Gastrocnemius medialis (tissue), 4 donors: ENCODE results near the gene RXRA. TPM values are rescaled to one million over a fixed set of nuclear protein-coding genes. Genes with fewer than 3 reads are reported as not detected.

Experiments used
- ATAC-seq, 2 donors: fragments of 150-250 bp; one replicate each; pipeline ENCODE4 v1.9.1; 2016
- DNase-seq, 2 donors: peaks; one replicate each; pipeline ENCODE4 v3.0.0-alpha.2; 2019
- H3K27ac ChIP-seq, 4 donors: fragments of 200-600 bp; sonication (generic); 1 replicate in 1 of 4; 2 replicates in 3 of 4; pipeline ENCODE4 v1.5.1; 2016 to 2018; ENCODE audit warnings: mild to moderate bottlenecking in 2 of 4, moderate library complexity in 1 of 4
- H3K27me3 ChIP-seq, 3 donors: fragments of 200-600 bp; sonication (generic) in 2 of 3; 1 replicate in 1 of 3; 2 replicates in 2 of 3; pipeline versions ENCODE4 v1.5.1 to v1.6.0; 2016 to 2019; ENCODE audit warnings: mild to moderate bottlenecking in 1 of 3, moderate library complexity in 1 of 3
- H3K36me3 ChIP-seq, 2 donors: fragments of 200-600 bp; sonication (generic) in 1 of 2; one replicate each; pipeline ENCODE4 v1.5.1; 2017 to 2018
- H3K4me1 ChIP-seq, 2 donors: fragments of 200-600 bp; sonication (generic) in 1 of 2; one replicate each; pipeline ENCODE4 v1.5.1; 2016 to 2017; ENCODE audit warnings: mild to moderate bottlenecking in 2 of 2
- H3K4me3 ChIP-seq, 4 donors: fragments of 200-600 bp; sonication (generic) in 3 of 4; 1 replicate in 1 of 4; 2 replicates in 3 of 4; pipeline ENCODE4 v1.5.1; 2016 to 2019; ENCODE audit warnings: mild to moderate bottlenecking in 2 of 4
- H3K9me3 ChIP-seq, 3 donors: fragments of 200-600 bp; sonication (generic) in 2 of 3; 1 replicate in 1 of 3; 2 replicates in 2 of 3; pipeline ENCODE4 v1.5.1; 2016 to 2019
- POLR2A ChIP-seq, 2 donors: fragments of 450-650 bp; IDR thresholded peaks; one replicate each; pipeline ENCODE4 v1.6.1; 2017; ENCODE audit warnings: antibody characterized with exemption in 2 of 2, mild to moderate bottlenecking in 2 of 2, moderate library complexity in 2 of 2
- in situ Hi-C, 4 donors: fragments of 200-750 bp; cut with MboI; loops; one replicate each; pipeline versions ENCODE4 v1.15.0 to v1.8.0; 2017; ENCODE audit warnings: low sequenced_read_pairs in 4 of 4
- intact Hi-C: fragments of 100-400 bp; cut with DNase I; formaldehyde crosslinking; loops from one replicate; pipeline ENCODE4 v1.15.1; 2023; ENCODE audit warnings: low total_unique reads
- total RNA-seq, 4 donors: library from RNA; depleted of rRNA; stranded (reverse); fragments of >200 nt; gene quantifications; one replicate each; pipeline versions ENCODE4 v1.1.0 to v1.2.3, GENCODE V29; 2016
- TF ChIP-seq, protein P1 (sequence below), 5 experiments: fragments of 450-650 bp in 3 of 5; fragments of 200-600 bp in 2 of 5; sonication (generic) in 2 of 5; IDR thresholded peaks in 4 of 5; conservative IDR thresholded peaks in 1 of 5; 1 replicate in 4 of 5; 2 replicates in 1 of 5; pipeline ENCODE4 v1.5.1; 2016 to 2019; ENCODE audit warnings: antibody characterized with exemption in 5 of 5, mild to moderate bottlenecking in 3 of 5, moderate library complexity in 3 of 5

RXRA gene
- total RNA-seq, 4 donors from 2014 or later, result 70.8 to 224 (median 160) TPM

DNA sequence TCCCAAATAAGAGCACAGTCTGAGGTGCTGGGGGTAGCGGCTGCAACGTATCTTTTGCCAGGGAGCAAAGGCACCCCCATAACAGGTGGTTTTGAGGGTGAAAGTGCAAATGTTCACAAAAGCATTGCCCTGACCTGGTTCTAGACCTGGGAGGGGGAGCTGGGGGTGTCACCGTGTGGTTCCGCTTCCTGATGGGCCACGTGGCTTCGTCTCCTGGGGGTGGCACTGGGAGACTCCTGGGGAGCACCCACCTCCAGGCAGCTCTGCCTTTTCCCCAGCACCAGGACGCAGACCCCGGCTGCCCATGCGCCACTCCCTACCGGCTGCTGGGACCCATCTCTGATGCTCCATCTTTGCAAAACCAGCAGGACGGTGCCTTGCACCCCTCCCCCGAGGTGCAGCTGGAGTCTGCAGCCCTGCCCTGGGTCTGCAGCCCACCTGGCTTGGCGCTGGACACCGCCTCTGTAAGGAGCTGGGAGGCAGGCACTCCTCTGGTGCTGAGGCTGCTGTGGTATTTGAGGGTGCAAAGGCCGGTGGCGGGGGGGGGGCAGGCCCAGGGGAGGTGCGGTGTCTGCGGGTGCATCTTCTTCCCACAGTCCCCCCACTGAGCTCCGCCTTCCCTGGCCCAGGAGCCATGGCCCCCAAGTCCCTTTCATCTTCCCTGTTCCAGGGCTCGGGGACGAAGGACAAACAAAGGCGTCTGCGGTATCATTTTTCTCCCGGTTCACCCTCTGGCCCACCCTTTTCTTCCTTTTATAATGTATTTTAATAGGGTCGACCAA is 29.8 kb upstream of the RXRA start:
- peaks cover 8 to 15% of the 10 kb centered on the region in 2 donors for H3K4me1 ChIP-seq
- DNase-seq (no peak), ATAC-seq (no peak)
- H3K27me3 ChIP-seq, result no peaks in the 10 kb centered on the region
- no peaks in the 10 kb centered on the region for H3K9me3 ChIP-seq
- in situ Hi-C loops, result no loop called here
- H3K4me3 ChIP-seq, result no peak overlapping the region
- no peak overlapping the region for H3K27ac ChIP-seq
- intact Hi-C loops, result no loop called here
- TF ChIP-seq, protein P1, sequence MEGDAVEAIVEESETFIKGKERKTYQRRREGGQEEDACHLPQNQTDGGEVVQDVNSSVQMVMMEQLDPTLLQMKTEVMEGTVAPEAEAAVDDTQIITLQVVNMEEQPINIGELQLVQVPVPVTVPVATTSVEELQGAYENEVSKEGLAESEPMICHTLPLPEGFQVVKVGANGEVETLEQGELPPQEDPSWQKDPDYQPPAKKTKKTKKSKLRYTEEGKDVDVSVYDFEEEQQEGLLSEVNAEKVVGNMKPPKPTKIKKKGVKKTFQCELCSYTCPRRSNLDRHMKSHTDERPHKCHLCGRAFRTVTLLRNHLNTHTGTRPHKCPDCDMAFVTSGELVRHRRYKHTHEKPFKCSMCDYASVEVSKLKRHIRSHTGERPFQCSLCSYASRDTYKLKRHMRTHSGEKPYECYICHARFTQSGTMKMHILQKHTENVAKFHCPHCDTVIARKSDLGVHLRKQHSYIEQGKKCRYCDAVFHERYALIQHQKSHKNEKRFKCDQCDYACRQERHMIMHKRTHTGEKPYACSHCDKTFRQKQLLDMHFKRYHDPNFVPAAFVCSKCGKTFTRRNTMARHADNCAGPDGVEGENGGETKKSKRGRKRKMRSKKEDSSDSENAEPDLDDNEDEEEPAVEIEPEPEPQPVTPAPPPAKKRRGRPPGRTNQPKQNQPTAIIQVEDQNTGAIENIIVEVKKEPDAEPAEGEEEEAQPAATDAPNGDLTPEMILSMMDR (IDR thresholded peaks at IDR 0.05 in 4 of 5, conservative IDR thresholded peaks at IDR 0.05 in 1 of 5), result no peak
- no peak for TF ChIP-seq POLR2A (IDR thresholded peaks at IDR 0.05)
- no peaks in the 10 kb centered on the region for H3K36me3 ChIP-seq

DNA sequence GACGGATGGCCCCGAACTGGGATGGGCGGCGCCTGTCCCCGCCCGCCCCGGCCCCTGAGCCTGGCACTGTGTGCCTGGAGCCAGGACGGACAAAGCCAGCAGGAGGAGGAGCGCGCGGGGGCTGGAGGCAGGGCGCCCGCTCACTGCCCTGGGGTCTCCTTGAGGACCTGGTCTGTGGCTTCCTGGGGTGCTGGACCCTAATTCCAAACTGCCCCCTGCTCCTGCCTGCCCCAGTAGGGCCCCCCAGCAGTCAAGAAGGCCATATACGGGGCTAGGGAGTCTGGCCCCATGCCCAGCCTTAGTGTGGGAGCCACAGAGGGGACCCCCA is 29.2 kb upstream of the RXRA start:
- TF ChIP-seq, protein P1 (IDR thresholded peaks at IDR 0.05 in 4 of 5, conservative IDR thresholded peaks at IDR 0.05 in 1 of 5), result no peak
- no peak for TF ChIP-seq POLR2A (IDR thresholded peaks at IDR 0.05)
- H3K27ac ChIP-seq, result no peak overlapping the region
- no peaks in the 10 kb centered on the region for H3K27me3 ChIP-seq
- no peak overlapping the region for H3K4me3 ChIP-seq
- intact Hi-C loops, result no loop called here
- in situ Hi-C loops, result no loop called here
- no peaks in the 10 kb centered on the region for H3K9me3 ChIP-seq
- DNase-seq (no peak), ATAC-seq (no peak)
- peaks cover 5 to 9% of the 10 kb centered on the region in 2 donors for H3K4me1 ChIP-seq
- no peaks in the 10 kb centered on the region for H3K36me3 ChIP-seq

DNA sequence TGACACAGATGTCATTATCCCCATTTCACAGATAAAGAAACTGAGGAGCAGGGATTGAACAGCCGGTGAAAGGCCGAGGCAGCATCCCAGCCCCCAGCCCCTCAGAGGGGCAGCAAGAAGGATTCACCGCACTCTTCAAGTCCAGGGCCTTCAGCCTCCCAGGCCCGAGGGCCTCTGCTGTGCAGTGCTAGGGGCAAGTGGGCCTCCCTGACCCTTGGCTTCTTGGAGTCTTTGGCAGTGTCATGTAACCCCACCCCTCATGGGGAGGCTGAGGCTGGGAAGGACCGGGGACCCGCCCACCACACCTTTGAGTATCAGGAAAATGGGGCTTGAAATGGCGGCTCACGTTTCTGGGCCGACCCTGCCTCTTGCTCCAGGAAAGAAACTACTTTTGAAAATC is 28.7 kb upstream of the RXRA start:
- H3K36me3 ChIP-seq, result no peaks in the 10 kb centered on the region
- intact Hi-C loops (no loop called here), in situ Hi-C loops (no loop called here)
- DNase-seq (no peak), ATAC-seq (no peak)
- H3K4me1 ChIP-seq, result peaks cover 5 to 9% of the 10 kb centered on the region in 2 donors
- no peak overlapping the region for H3K27ac ChIP-seq
- no peaks in the 10 kb centered on the region for H3K27me3 ChIP-seq
- H3K4me3 ChIP-seq, result no peak overlapping the region
- TF ChIP-seq, protein P1 (IDR thresholded peaks at IDR 0.05 in 4 of 5, conservative IDR thresholded peaks at IDR 0.05 in 1 of 5), result no peak
- H3K9me3 ChIP-seq, result no peaks in the 10 kb centered on the region

DNA sequence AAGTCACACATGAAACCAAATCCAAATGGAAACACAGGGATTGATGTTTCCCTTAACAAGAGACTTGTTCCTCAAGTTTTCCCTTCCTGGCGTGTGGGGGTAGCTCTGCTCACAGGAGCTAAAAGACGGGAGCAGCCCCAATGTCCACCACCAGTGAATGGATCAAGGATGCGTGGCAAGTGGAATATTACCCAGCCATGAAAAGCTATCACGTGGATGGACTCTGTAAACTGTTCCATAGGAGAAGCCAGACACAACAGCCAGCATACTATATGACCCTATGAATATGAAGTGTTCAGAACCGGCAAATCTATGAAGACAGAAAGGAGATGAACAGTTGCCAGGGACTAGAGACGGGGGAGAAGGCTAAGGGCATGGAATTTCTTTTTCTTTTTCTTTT is 28.3 kb upstream of the RXRA start:
- no peak for TF ChIP-seq POLR2A (IDR thresholded peaks at IDR 0.05)
- TF ChIP-seq, protein P1 (IDR thresholded peaks at IDR 0.05 in 4 of 5, conservative IDR thresholded peaks at IDR 0.05 in 1 of 5), result no peak
- Histone ChIP-seq H3K36me3 (no peaks in the 10 kb centered on the region), H3K4me1 (peaks cover 5 to 9% of the 10 kb centered on the region in 2 donors), H3K27ac (no peak overlapping the region), H3K9me3 (no peaks in the 10 kb centered on the region), H3K4me3 (no peak overlapping the region), H3K27me3 (no peaks in the 10 kb centered on the region)
- no peak for DNase-seq
- ATAC-seq, result no peak
- in situ Hi-C loops (no loop called here), intact Hi-C loops (no loop called here)

DNA sequence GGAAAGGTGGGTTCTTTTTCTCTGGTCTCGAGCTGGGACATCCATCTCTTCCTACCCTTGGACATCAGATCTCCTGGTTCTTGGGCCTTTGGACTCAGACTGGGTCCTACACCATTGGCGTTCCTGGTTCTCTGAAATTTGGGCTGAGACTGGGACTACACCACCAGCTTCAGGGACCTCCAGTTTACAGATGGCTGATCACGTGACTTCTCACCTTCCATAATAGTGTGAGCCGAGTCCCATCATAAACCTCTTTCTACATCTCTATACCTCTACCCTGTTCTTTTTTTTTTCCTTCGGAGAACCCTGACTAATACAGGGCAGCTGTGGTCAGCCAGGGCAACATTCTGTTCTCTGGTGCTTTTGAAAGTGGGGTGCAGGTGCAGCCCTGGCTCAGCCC is 27.2 kb upstream of the RXRA start:
- TF ChIP-seq, protein P1 (IDR thresholded peaks at IDR 0.05 in 4 of 5, conservative IDR thresholded peaks at IDR 0.05 in 1 of 5), result no peak
- TF ChIP-seq POLR2A (IDR thresholded peaks at IDR 0.05), result no peak
- H3K4me1 ChIP-seq, result peaks cover 0 to under 1% of the 10 kb centered on the region in 2 donors
- in situ Hi-C loops (no loop called here), intact Hi-C loops (no loop called here)
- H3K36me3 ChIP-seq, result no peaks in the 10 kb centered on the region
- no peaks in the 10 kb centered on the region for H3K9me3 ChIP-seq
- DNase-seq, result no peak
- no peak for ATAC-seq
- no peak overlapping the region for H3K27ac ChIP-seq
- no peaks in the 10 kb centered on the region for H3K27me3 ChIP-seq
- no peak overlapping the region for H3K4me3 ChIP-seq
